DMS53 treated with DMSO at 0.1 percent for 48 hours (cell line): ENCODE measurements around the gene KIAA0319L.
A peak's percentile ranks its signal among the peaks of the same experiment; 100 is the strongest.

Experiments
- DNase-seq: peaks from one replicate; lab custom pipeline; 2025; ENCODE audit not compliant: unreplicated experiment; lab: John Stamatoyannopoulos, UW

KIAA0319L gene

GRCh38 chr1:35539073-35539823 is 18.0 kb downstream of the KIAA0319L start:
- no peak for DNase-seq

- DNase-seq, result no peak
Measured at GRCh38 chr1:35537806-35538205, 19.4 kb downstream of the KIAA0319L start.

- DNase-seq, result no peak
Measured at GRCh38 chr1:35536556-35537162, 20.5 kb downstream of the KIAA0319L start.

GRCh38 chr1:35535243-35535642 is 22.0 kb downstream of the KIAA0319L start:
- no peak for DNase-seq

GRCh38 chr1:35533586-35533985 is 23.6 kb downstream of the KIAA0319L start:
- DNase-seq, result no peak

GRCh38 chr1:35532497-35533223 is 24.5 kb downstream of the KIAA0319L start:
- no peak for DNase-seq

GRCh38 chr1:35531368-35531767 is 25.8 kb downstream of the KIAA0319L start:
- no peak for DNase-seq

GRCh38 chr1:35530946-35531345 is 26.3 kb downstream of the KIAA0319L start:
- no peak for DNase-seq

- DNase-seq, result no peak
Measured at GRCh38 chr1:35530168-35530567, 27.0 kb downstream of the KIAA0319L start.

GRCh38 chr1:35524106-35524505 is 33.1 kb downstream of the KIAA0319L start:
- DNase-seq, result peak; percentile 67

GRCh38 chr1:35519432-35519831 is 37.8 kb downstream of the KIAA0319L start:
- no peak for DNase-seq

GRCh38 chr1:35518183-35518582 is 39.0 kb downstream of the KIAA0319L start:
- no peak for DNase-seq

- no peak for DNase-seq
Measured at GRCh38 chr1:35511305-35511704, 45.9 kb downstream of the KIAA0319L start.

- DNase-seq, result no peak
Measured at GRCh38 chr1:35509558-35509957, 47.6 kb downstream of the KIAA0319L start.

- no peak for DNase-seq
Measured at GRCh38 chr1:35507947-35508346, 49.3 kb downstream of the KIAA0319L start.

GRCh38 chr1:35506960-35507912 is 50.0 kb downstream of the KIAA0319L start:
- DNase-seq, result no peak

- no peak for DNase-seq
Measured at GRCh38 chr1:35505911-35506798, 51.0 kb downstream of the KIAA0319L start.

GRCh38 chr1:35502242-35502641 is 55.0 kb downstream of the KIAA0319L start:
- no peak for DNase-seq

- no peak for DNase-seq
Measured at GRCh38 chr1:35500439-35500838, 56.8 kb downstream of the KIAA0319L start.

GRCh38 chr1:35499652-35500176 is 57.5 kb downstream of the KIAA0319L start:
- no peak for DNase-seq
